Subcutaneous abdominal adipose tissue (tissue), 5 donors: ENCODE measurements around the gene FBXO31.
A peak's percentile ranks its signal among the peaks of the same experiment; 100 is the strongest.

ENCODE experiments used
- H3K27ac ChIP-seq: one replicate; pipeline ENCODE4 v1.7.0; 2013; ENCODE audit warnings: low read depth, mild to moderate bottlenecking, inconsistent platforms, low read length, moderate library complexity
- H3K27me3 ChIP-seq, 5 donors: one replicate each; pipeline ENCODE4 v1.7.0; 2013; ENCODE audit warnings: low read length in 5 of 5, inconsistent platforms in 1 of 5; ENCODE audit not compliant: control insufficient read depth in 5 of 5, insufficient read depth in 4 of 5
- H3K36me3 ChIP-seq, 5 donors: one replicate each; pipeline ENCODE4 v1.7.0; 2013; ENCODE audit warnings: low read length in 5 of 5; ENCODE audit not compliant: control insufficient read depth in 5 of 5, insufficient read depth in 5 of 5
- H3K4me1 ChIP-seq, 5 donors: one replicate each; pipeline ENCODE4 v1.7.0; 2013; ENCODE audit warnings: low read length in 5 of 5, mild to moderate bottlenecking in 3 of 5, moderate library complexity in 1 of 5; ENCODE audit not compliant: control insufficient read depth in 5 of 5, insufficient read depth in 5 of 5
- H3K4me3 ChIP-seq, 5 donors: one replicate each; pipeline ENCODE4 v1.7.0; 2013; ENCODE audit warnings: low read length in 5 of 5, low read depth in 1 of 5
- H3K9ac ChIP-seq, 5 donors: one replicate each; pipeline ENCODE4 v1.7.0; 2013; ENCODE audit warnings: low read length in 5 of 5, mild to moderate bottlenecking in 4 of 5, moderate library complexity in 3 of 5
- H3K9me3 ChIP-seq, 5 donors: one replicate each; pipeline ENCODE4 v1.7.0; 2013; ENCODE audit warnings: low read length in 5 of 5; ENCODE audit not compliant: control insufficient read depth in 5 of 5
- donor health status: healthy.
- donor health status: healthy.
- donor health status: healthy.
- donor health status: healthy.
- donor health status: healthy.

The FBXO31 gene

DNA sequence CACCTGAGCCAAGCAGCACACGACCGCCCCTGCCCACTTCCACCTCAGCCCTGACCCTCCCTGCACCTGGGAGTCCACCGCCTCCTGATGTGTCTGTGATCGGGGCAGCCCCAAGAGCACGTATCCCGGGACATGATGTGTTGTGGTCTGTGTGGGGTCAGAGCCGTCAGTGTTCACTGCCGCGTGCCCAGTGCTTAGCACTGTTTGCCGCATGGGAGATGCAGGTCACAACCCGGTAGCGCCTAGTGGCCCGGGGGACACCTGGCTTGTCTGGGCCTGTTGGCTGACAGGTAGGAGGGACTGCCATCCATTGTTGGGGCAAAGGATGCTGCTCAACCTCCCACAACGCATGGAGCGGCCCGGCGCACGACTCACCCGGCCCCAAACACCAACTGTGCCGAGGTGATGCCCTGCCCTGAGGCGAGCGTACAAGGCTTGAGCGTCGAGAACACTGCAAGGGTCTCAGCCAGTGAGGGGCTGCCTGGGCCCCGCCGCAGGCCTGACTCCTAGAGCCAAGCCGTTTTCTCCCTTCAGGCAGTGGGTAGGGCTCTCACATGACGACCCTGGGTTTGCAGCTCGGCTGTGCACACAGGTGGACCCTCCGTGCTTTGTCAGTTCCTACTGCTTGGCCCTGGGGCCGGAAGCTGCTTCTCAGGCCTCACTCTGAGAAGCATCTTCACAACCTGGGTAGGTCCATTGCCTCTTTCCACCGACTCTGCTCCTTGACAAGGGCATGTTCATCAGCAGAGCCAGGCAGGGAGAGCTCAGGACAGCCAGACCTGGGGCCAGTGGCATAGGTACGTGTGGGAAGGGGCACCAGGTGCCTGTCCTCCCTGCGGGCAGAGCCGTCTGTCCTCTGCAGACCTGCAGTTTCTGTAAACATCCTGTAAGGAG lies 60.5 kb downstream of the FBXO31 start:
- Histone ChIP-seq H3K9me3 (no peaks in the 10 kb centered on the region), H3K27ac (no peak overlapping the region), H3K27me3 (no peaks in the 10 kb centered on the region), H3K36me3 (peaks cover 0 to 10% (median 3%) of the 10 kb centered on the region in 5 donors), H3K4me1 (peaks cover 4 to 52% (median 25%) of the 10 kb centered on the region in 5 donors), H3K4me3 (no peak overlapping the region), H3K9ac (no peak overlapping the region)

DNA sequence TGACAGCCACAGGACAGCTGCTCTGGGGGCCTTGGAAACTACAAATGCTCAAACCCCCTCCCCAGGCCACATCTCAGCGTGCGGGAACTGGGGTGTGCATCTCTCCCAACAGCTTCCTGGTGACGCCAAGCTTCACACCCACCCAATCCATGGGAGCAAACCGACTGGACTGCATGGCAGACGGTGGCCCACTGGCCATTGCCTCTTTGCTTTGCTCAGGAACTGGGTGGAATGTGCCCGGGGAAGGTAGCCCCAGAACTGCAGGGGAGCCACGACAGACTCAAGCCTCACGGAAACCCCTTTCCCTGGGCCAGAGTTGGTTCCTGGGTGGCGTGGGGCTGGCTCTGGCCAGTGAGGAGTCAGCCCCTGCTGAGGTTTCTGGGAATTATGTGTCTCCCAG lies 61.2 kb downstream of the FBXO31 start:
- H3K36me3 ChIP-seq = peaks cover 0 to 5% (median 0%) of the 10 kb centered on the region in 5 donors
- no peaks in the 10 kb centered on the region for H3K27me3 ChIP-seq
- H3K9me3 ChIP-seq = no peaks in the 10 kb centered on the region

DNA sequence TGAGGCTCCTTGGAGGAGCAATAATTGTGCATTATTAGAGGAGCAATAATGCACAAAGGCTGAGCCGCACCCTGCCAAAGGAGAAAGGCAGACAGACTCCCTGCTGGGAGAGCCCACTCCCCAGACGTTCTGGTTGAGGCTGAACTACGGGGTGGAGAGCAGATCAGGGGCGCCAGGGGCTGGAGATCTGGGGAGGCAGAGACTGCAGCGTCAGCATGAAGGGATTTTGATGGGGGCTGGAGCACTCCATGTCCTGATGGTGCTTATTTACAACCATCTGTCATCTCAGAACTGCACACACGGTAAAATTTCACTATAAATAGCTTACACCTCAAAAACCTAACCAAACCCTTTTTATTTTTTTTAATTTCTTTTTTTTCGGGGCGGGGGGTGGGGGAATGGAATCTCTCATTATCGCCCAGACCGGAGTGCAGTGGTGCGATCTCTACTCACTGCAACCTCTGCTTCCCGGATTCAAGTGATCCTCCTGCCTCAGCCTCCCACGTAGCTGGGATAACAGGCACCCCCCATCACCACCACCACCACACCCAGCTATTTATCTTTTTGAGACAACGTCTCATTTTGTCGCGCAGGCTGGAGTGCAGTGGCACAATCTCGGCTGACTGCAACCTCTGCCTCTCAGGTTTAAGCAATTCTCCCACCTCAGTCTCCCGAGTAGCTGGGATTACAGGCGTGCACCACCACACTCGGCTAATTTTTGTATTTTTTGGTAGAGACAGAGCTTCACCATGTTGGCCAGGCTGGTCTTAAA lies 62.1 kb downstream of the FBXO31 start:
- peaks cover 0 to 5% (median 0%) of the 10 kb centered on the region in 5 donors for H3K36me3 ChIP-seq
- peaks cover 8 to 43% (median 26%) of the 10 kb centered on the region in 5 donors for H3K4me1 ChIP-seq
- H3K27ac ChIP-seq = no peak overlapping the region
- H3K4me3 ChIP-seq = no peak overlapping the region
- no peaks in the 10 kb centered on the region for H3K27me3 ChIP-seq
- no peaks in the 10 kb centered on the region for H3K9me3 ChIP-seq
- H3K9ac ChIP-seq = no peak overlapping the region

More for the DNA sequence above, 61.2 kb downstream of the FBXO31 start:
- no peak overlapping the region for H3K9ac ChIP-seq
- no peak overlapping the region for H3K4me3 ChIP-seq
- no peak overlapping the region for H3K27ac ChIP-seq
- H3K4me1 ChIP-seq = peaks cover 6 to 49% (median 29%) of the 10 kb centered on the region in 5 donors

DNA sequence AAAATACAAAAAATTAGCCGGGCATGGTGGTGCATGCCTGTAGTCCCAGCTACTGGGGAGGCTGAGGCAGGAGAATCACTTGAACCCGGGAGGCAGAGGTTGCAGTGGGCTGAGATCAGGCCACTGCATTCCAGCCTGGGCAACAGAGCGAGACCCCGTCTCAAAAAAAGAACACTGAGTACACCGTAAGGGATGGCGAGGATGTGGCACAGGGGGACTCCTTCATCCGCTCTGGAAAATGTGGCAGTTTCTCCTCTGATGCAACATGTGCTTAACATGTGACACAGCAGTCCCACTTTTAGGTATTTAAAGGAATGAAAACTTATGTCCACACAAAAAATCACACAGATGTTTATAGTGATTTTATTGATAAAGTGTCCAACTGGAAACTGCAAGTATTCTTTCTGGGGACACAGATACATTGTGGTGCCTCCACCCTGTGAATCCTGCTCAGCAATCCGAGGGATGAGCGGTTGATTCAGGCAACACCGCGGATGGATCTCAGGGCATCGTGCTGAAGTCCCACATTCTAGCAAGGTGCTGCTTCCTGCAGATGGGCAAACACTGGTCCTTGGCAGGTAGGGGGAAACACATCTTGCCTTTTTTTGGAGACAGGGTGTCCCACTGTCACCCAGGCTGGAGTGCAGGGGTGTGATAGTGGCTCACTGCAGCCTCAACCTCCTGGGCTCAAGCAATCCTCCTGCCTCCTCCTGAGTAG lies 62.9 kb downstream of the FBXO31 start:
- Histone ChIP-seq H3K4me1 (peaks cover 8 to 35% (median 29%) of the 10 kb centered on the region in 5 donors), H3K36me3 (peaks cover 0 to 5% (median 0%) of the 10 kb centered on the region in 5 donors), H3K4me3 (no peak overlapping the region)

DNA sequence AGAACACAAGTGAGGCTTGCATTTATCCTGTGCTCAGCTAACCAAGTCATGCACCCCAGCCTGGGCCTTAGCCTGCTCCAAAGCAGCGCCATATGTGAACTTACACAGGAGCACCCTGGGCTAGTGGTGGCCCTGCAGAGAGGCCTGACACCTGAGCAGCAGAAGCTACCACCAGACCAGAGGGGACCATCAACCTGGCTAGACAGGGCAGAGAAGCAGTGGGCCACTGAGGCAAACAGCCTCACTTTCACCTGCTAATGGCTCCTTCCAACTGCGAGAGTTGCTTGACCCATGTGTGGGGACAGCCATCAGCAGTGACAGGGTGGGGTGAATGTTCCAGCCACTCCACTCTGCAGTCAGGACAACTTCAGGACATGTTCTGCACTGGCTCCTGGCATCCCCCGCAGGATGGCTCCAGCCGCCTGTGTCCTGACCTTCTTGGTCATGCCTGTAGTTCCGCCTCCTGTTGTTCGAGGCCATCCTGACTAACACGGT lies 63.5 kb downstream of the FBXO31 start:
- no peak overlapping the region for H3K4me3 ChIP-seq
- peaks cover 8 to 28% (median 24%) of the 10 kb centered on the region in 5 donors for H3K4me1 ChIP-seq
- no peak overlapping the region for H3K9ac ChIP-seq
- H3K27me3 ChIP-seq = no peaks in the 10 kb centered on the region
- H3K36me3 ChIP-seq = peaks cover 0 to 5% (median 0%) of the 10 kb centered on the region in 5 donors
- no peak overlapping the region for H3K27ac ChIP-seq
- H3K9me3 ChIP-seq = no peaks in the 10 kb centered on the region

More for the DNA sequence above, 62.9 kb downstream of the FBXO31 start:
- Histone ChIP-seq H3K9ac (no peak overlapping the region), H3K9me3 (no peaks in the 10 kb centered on the region), H3K27ac (no peak overlapping the region), H3K27me3 (no peaks in the 10 kb centered on the region)

DNA sequence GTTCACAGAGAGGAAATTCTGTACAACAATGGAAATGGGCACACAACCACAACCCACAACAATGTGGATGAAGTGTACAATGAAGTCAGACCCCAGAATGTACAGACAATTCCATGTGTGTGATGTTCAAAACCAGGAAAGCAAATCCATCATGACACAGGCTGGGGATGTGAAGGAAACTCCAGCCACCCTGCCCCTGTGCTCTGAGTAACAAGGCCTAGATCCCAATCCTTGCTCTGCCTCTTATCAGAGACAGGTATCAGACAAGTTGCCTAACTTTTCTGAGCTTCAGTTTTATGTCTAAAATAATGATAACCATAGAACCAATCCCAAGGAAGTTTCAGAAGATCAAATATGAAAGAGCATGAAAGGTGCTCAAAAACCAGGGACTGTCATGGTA lies 64.6 kb downstream of the FBXO31 start:
- Histone ChIP-seq H3K4me1 (peaks cover 8 to 18% (median 15%) of the 10 kb centered on the region in 5 donors), H3K36me3 (peaks cover 0 to 5% (median 0%) of the 10 kb centered on the region in 5 donors), H3K27ac (no peak overlapping the region), H3K9me3 (no peaks in the 10 kb centered on the region), H3K4me3 (no peak overlapping the region), H3K9ac (no peak overlapping the region), H3K27me3 (no peaks in the 10 kb centered on the region)

DNA sequence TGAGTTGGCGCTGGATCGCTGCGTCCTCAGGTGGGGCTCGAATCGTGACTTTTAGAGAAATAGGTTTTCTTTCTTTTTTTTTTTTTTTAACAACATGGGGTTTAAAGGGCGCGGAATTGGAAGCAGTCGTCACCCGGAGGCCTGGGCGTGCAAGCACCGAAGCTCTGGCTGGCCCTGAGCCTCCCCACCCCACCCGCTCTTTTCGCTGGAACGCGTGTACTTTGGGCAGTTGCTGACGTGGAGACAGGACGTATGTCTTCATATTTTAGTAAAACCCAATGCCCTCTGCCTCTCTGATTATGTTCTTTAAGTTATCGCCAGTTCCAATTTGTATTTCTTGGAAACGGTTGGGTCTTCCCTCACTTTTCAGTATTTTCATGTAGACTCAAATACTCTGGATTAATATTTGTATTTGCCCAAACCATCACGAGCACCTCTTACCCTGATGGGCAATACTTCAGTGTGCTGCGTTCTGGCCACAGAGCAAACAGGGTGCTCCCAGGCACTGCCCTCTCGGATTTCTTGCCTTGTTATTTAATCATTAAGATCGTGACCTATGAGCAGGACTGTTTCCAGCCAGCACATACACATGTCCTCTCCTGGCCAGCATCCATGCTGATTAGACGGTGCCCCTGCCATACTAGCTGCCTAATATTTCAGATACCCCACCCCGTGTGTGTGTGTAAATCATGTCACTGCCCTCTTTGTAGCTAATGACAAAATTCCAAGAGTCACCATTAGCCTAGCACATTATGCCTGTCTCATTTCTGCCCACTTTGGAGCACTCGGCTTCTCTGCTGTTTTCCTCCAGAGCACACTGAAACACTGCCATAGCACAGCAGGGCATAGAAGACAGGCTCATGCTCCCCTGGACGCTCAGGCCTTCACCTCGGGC lies 65.6 kb downstream of the FBXO31 start:
- no peaks in the 10 kb centered on the region for H3K9me3 ChIP-seq
- peak overlapping the region; percentile 60 to 99 (median 94) for H3K9ac ChIP-seq
- H3K27me3 ChIP-seq = no peaks in the 10 kb centered on the region
- H3K27ac ChIP-seq = peak overlapping the region; percentile 94
- H3K4me3 ChIP-seq = peak overlapping the region; percentile 81 to 90 (median 86)
- H3K36me3 ChIP-seq = peaks cover 0 to 2% (median 0%) of the 10 kb centered on the region in 5 donors
- H3K4me1 ChIP-seq = peaks cover 8 to 16% (median 13%) of the 10 kb centered on the region in 5 donors

DNA sequence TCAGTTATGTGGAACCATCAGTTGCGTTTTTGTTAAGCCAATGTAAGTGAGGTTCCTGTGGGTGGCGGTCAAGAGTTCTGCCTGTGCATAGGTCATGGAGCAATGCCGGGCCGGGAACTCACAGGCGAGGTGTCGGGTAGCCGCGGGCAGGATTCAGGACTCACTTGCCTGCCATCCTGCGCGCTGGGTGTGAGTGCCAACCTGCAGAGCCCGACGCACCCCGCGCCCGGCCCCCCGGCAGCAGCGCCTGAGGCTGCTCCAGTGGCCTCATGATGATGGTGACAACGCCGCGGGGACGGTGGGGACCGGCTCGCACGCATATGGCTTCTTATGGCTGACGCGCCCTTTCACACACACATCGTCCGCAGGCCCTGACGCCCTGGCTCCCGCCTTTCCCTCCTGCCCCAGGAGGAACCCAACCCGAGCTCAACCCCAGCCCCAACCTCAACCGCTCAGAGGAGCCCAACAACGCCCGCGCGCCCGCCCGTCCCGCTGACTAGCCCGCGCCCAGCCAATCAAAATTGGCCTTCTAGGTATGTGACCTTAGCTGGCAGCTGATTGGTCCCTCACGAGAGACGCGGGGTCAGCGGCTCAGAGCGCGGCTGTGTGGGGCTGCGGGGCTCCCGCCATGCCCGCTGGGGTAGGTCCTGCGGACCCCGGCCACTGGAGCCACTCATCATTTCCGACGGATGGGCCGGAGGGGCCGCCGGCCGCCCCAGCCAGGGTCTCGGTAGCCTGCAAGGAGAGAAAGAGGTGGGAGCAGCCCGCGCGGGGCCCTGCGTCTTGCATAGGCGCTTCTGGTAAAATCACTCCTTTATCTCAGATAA lies 66.4 kb downstream of the FBXO31 start, which contains the start of gene C16orf95:
Gene C16orf95 (minus strand): TSS at position 470 of the 827 bp plus-strand sequence. CDS start 150 bp downstream, at position 320.
- H3K9me3 ChIP-seq = no peaks in the 10 kb centered on the region
- H3K4me3 ChIP-seq = peak within 1 kb of the TSS; percentile 81 to 90 (median 86)
- H3K27ac ChIP-seq = peak within 1 kb of the TSS; percentile 94
- peaks cover 8 to 16% (median 13%) of the 10 kb centered on the region in 5 donors for H3K4me1 ChIP-seq
- H3K9ac ChIP-seq = peak within 1 kb of the TSS; percentile 60 to 99 (median 94)
- no peaks in the 10 kb centered on the region for H3K36me3 ChIP-seq
- H3K27me3 ChIP-seq = no peaks in the 10 kb centered on the region
